Right atrium auricular region (tissue), 2 donors: Measurements from ENCODE around the gene TMEM108. TPM values are rescaled to one million over a fixed set of nuclear protein-coding genes. Genes with fewer than 3 reads are reported as not detected.

Experiments
- DNase-seq: peaks from one replicate; pipeline ENCODE4 v3.0.0-alpha.2; 2019; ENCODE audit warnings: low spot score
- H3K27ac ChIP-seq, 2 donors: fragments of 200-600 bp; sonication (generic); 1 replicate in 1 of 2; 2 replicates in 1 of 2; pipeline ENCODE4 v1.5.1; 2016 to 2019
- H3K27me3 ChIP-seq, 2 donors: fragments of 200-600 bp; sonication (generic); one replicate each; pipeline versions ENCODE4 v1.5.1 to v1.6.0; 2017 to 2019
- H3K36me3 ChIP-seq: fragments of 200-600 bp; sonication (generic); one replicate; pipeline ENCODE4 v1.5.1; 2016
- H3K4me1 ChIP-seq, 2 donors: fragments of 200-600 bp; sonication (generic); one replicate each; pipeline versions ENCODE4 v1.5.1 to v1.6.0; 2017 to 2019
- H3K4me3 ChIP-seq, 2 donors: fragments of 200-600 bp; sonication (generic); 1 replicate in 1 of 2; 2 replicates in 1 of 2; pipeline ENCODE4 v1.5.1; 2017 to 2019; ENCODE audit warnings: mild to moderate bottlenecking in 1 of 2, moderate library complexity in 1 of 2
- H3K9me3 ChIP-seq, 2 donors: fragments of 200-600 bp; sonication (generic); one replicate each; pipeline ENCODE4 v1.5.1; 2019
- CTCF ChIP-seq, 2 donors: fragments of 200-600 bp; sonication (generic); IDR thresholded peaks; one replicate each; pipeline ENCODE4 v1.5.1; 2019; ENCODE audit warnings: antibody characterized with exemption in 2 of 2
- total RNA-seq, 2 donors: library from RNA; depleted of rRNA; stranded (reverse); fragments of >200 nt; gene quantifications; one replicate each; pipeline ENCODE4 v1.1.0, GENCODE V29; 2016

TMEM108 gene
- total RNA-seq, 2 donors from 2014 or later = 5.1 to 5.3 TPM

GRCh38 chr3:133444423-133444774 lies 406.2 kb downstream of the TMEM108 start:
- Histone ChIP-seq H3K27me3 (no peaks in the 10 kb centered on the region), H3K27ac (no peak overlapping the region), H3K4me3 (no peak overlapping the region), H3K9me3 (no peaks in the 10 kb centered on the region), H3K4me1 (no peaks in the 10 kb centered on the region), H3K36me3 (no peaks in the 10 kb centered on the region)
- TF ChIP-seq CTCF (IDR thresholded peaks at IDR 0.05) = no peak
- DNase-seq = no peak

- no peak for TF ChIP-seq CTCF (IDR thresholded peaks at IDR 0.05)
- DNase-seq = no peak
- no peak overlapping the region for H3K4me3 ChIP-seq
- no peaks in the 10 kb centered on the region for H3K27me3 ChIP-seq
- H3K36me3 ChIP-seq = no peaks in the 10 kb centered on the region
- H3K9me3 ChIP-seq = no peaks in the 10 kb centered on the region
- no peaks in the 10 kb centered on the region for H3K4me1 ChIP-seq
- no peak overlapping the region for H3K27ac ChIP-seq
These were observed 406.9 kb downstream of the TMEM108 start for GRCh38 chr3:133445108-133445507.
